GM10847 (cell line): ENCODE results near the gene KLK6.

Experiments
- POLR2A ChIP-seq: IDR thresholded peaks from 2 replicates; pipeline ENCODE4 v1.6.1; 2011; ENCODE audit not compliant: insufficient read length; ENCODE audit errors: extremely low read depth

KLK6 gene

GRCh38 chr19:50939596-50939995, 29.8 kb downstream of the KLK6 start:
- no peak for TF ChIP-seq POLR2A

GRCh38 chr19:50933640-50934039, 35.8 kb downstream of the KLK6 start:
- TF ChIP-seq POLR2A = no peak

GRCh38 chr19:50932690-50933083, 36.7 kb downstream of the KLK6 start:
- no peak for TF ChIP-seq POLR2A

GRCh38 chr19:50932018-50932689, 37.2 kb downstream of the KLK6 start:
- TF ChIP-seq POLR2A = no peak

GRCh38 chr19:50931023-50931422, 38.4 kb downstream of the KLK6 start:
- no peak for TF ChIP-seq POLR2A

GRCh38 chr19:50928831-50929230, 40.6 kb downstream of the KLK6 start:
- no peak for TF ChIP-seq POLR2A

GRCh38 chr19:50926144-50926543, 43.2 kb downstream of the KLK6 start:
- no peak for TF ChIP-seq POLR2A

GRCh38 chr19:50925734-50926133, 43.7 kb downstream of the KLK6 start:
- no peak for TF ChIP-seq POLR2A

- TF ChIP-seq POLR2A = no peak
Observed at GRCh38 chr19:50924586-50924985, 44.8 kb downstream of the KLK6 start.

GRCh38 chr19:50922317-50922853, 47.0 kb downstream of the KLK6 start:
- TF ChIP-seq POLR2A = no peak

- TF ChIP-seq POLR2A = no peak
Observed at GRCh38 chr19:50921426-50922316, 47.7 kb downstream of the KLK6 start.

GRCh38 chr19:50916069-50916468, 53.3 kb downstream of the KLK6 start:
- TF ChIP-seq POLR2A = no peak

GRCh38 chr19:50912727-50913716, 56.4 kb downstream of the KLK6 start:
- TF ChIP-seq POLR2A = no peak

- no peak for TF ChIP-seq POLR2A
Observed at GRCh38 chr19:50912102-50912599, 57.2 kb downstream of the KLK6 start.
